ENCODE measurements around the gene CD4.

The CD4 gene

GRCh38 chr12:6778217-6778573, 11.1 kb upstream of the CD4 start:
- peak; percentile 63 for DNase-seq (ENCODE audit: low read depth)

GRCh38 chr12:6778574-6779550, 10.5 kb upstream of the CD4 start:
- DNase-seq (ENCODE audit: low read depth), result peak; percentile 87

- DNase-seq (ENCODE audit: low read depth), result no peak
Observed at GRCh38 chr12:6779708-6780432, 9.5 kb upstream of the CD4 start.

- no peak for DNase-seq (ENCODE audit: low read depth)
Observed at GRCh38 chr12:6780573-6780972, 8.8 kb upstream of the CD4 start.

GRCh38 chr12:6782119-6782518, 7.2 kb upstream of the CD4 start:
- DNase-seq (ENCODE audit: low read depth), result no peak

GRCh38 chr12:6782850-6783566, 6.3 kb upstream of the CD4 start:
- DNase-seq (ENCODE audit: low read depth), result no peak

GRCh38 chr12:6783828-6784227, 5.5 kb upstream of the CD4 start:
- DNase-seq (ENCODE audit: low read depth), result no peak

- no peak for DNase-seq (ENCODE audit: low read depth)
Observed at GRCh38 chr12:6784296-6784695, 5.0 kb upstream of the CD4 start.

- no peak for DNase-seq (ENCODE audit: low read depth)
Observed at GRCh38 chr12:6784761-6785160, 4.6 kb upstream of the CD4 start.

GRCh38 chr12:6786416-6787094, 2.8 kb upstream of the CD4 start:
- DNase-seq (ENCODE audit: low read depth), result no peak

GRCh38 chr12:6787309-6787708, 2.0 kb upstream of the CD4 start:
- DNase-seq (ENCODE audit: low read depth), result no peak

- no peak for DNase-seq (ENCODE audit: low read depth)
Observed at GRCh38 chr12:6790496-6791150, 1.3 kb downstream of the CD4 start.

- no peak for DNase-seq (ENCODE audit: low read depth)
Observed at GRCh38 chr12:6791931-6792520, 2.7 kb downstream of the CD4 start.

GRCh38 chr12:6792522-6793201, 3.3 kb downstream of the CD4 start:
- DNase-seq (ENCODE audit: low read depth), result no peak

GRCh38 chr12:6795088-6795487, 5.8 kb downstream of the CD4 start:
- DNase-seq (ENCODE audit: low read depth), result no peak

GRCh38 chr12:6796576-6796975, 7.2 kb downstream of the CD4 start:
- DNase-seq (ENCODE audit: low read depth), result no peak

GRCh38 chr12:6799147-6799546, 9.8 kb downstream of the CD4 start:
- DNase-seq (ENCODE audit: low read depth), result no peak

GRCh38 chr12:6807170-6807569, 17.8 kb downstream of the CD4 start:
- no peak for DNase-seq (ENCODE audit: low read depth)

GRCh38 chr12:6809056-6809455, 19.7 kb downstream of the CD4 start:
- no peak for DNase-seq (ENCODE audit: low read depth)

GRCh38 chr12:6810758-6811157, 21.4 kb downstream of the CD4 start:
- DNase-seq (ENCODE audit: low read depth), result no peak

- DNase-seq (ENCODE audit: low read depth), result no peak
Observed at GRCh38 chr12:6813363-6813762, 24.0 kb downstream of the CD4 start.

Data from iris pigment epithelial cell (primary cell).